PC-9 (cell line): ENCODE results near the gene POLR1D. TPM values are rescaled to one million over a fixed set of nuclear protein-coding genes. Genes with fewer than 3 reads are reported as not detected.

Experiments
- BruUV-seq: library from RNA; stranded (reverse); fragments of 400-500 nt; replicated peaks from 2 replicates; lab custom pipeline; 2021; lab: Mats Ljungman, UMichigan
- CTCF ChIA-PET: fragments of 300-600 bp; sonication (Branson Sonifier 250); formaldehyde crosslinking; loops from one replicate; lab custom pipeline; 2022; ENCODE audit warnings: antibody characterized with exemption; lab: Charles Lee
- POLR2A ChIA-PET: fragments of 300-600 bp; sonication (Branson Sonifier 250); formaldehyde crosslinking; loops from one replicate; lab custom pipeline; 2022; ENCODE audit warnings: antibody characterized with exemption; ENCODE audit not compliant: unreplicated experiment; lab: Charles Lee
- DNase-seq, 2 experiments: peaks; one replicate each; pipeline versions ENCODE4 v3.0.0 to v3.0.0-alpha.2; 2015 to 2022; ENCODE audit warnings: mixed read lengths in 1 of 2
- H2AFZ ChIP-seq: fragments of 200-600 bp; sonication (generic); 2 replicates; pipeline ENCODE4 v1.8.1; 2017; ENCODE audit warnings: antibody characterized with exemption
- H3F3A ChIP-seq: fragments of 200-600 bp; sonication (generic); 2 replicates; pipeline ENCODE4 v1.8.1; 2017; ENCODE audit warnings: antibody characterized with exemption, mild to moderate bottlenecking, low read depth; ENCODE audit not compliant: insufficient read depth
- H3K27ac ChIP-seq: fragments of 200-600 bp; sonication (generic); 2 replicates; pipeline ENCODE4 v1.6.1; 2016; ENCODE audit warnings: mixed run types
- H3K27me3 ChIP-seq: fragments of 200-600 bp; sonication (generic); 2 replicates; pipeline ENCODE4 v1.6.1; 2016; ENCODE audit warnings: low read depth, mixed run types; ENCODE audit not compliant: insufficient read depth
- H3K36me3 ChIP-seq: fragments of 200-600 bp; sonication (generic); 2 replicates; pipeline ENCODE4 v1.6.1; 2016; ENCODE audit warnings: low read depth, mixed run types
- H3K4me1 ChIP-seq: fragments of 200-600 bp; sonication (generic); replicated peaks from 2 replicates; pipeline ENCODE4 v1.6.1; 2016; ENCODE audit warnings: mixed run types; ENCODE audit not compliant: insufficient read depth
- H3K4me2 ChIP-seq: fragments of 200-600 bp; sonication (generic); 2 replicates; pipeline ENCODE4 v1.6.1; 2017; ENCODE audit warnings: mixed run types
- H3K4me3 ChIP-seq: fragments of 200-600 bp; sonication (generic); 2 replicates; pipeline ENCODE4 v1.6.1; 2016; ENCODE audit warnings: mixed run types
- H3K79me2 ChIP-seq: fragments of 200-600 bp; sonication (generic); 2 replicates; pipeline ENCODE4 v1.6.1; 2017; ENCODE audit warnings: low read depth, mixed run types
- H3K9me2 ChIP-seq: fragments of 200-600 bp; sonication (generic); 2 replicates; pipeline ENCODE4 v1.8.1; 2017; ENCODE audit warnings: mild to moderate bottlenecking; ENCODE audit not compliant: insufficient read depth
- H3K9me3 ChIP-seq: fragments of 200-600 bp; sonication (generic); 2 replicates; pipeline ENCODE4 v1.8.1; 2016; ENCODE audit warnings: low read depth; ENCODE audit not compliant: insufficient read depth
- H4K20me1 ChIP-seq: fragments of 200-600 bp; sonication (generic); 2 replicates; pipeline ENCODE4 v1.8.1; 2017; ENCODE audit not compliant: insufficient read depth
- EZH2 ChIP-seq: fragments of 200-600 bp; sonication (generic); IDR thresholded peaks from 2 replicates; pipeline ENCODE4 v1.8.0; 2017; ENCODE audit warnings: antibody characterized with exemption, low read depth
- intact Hi-C: fragments of 100-400 bp; cut with micrococcal nuclease; formaldehyde crosslinking; loops from one replicate; pipeline ENCODE4 v1.10.0; 2022; ENCODE audit not compliant: unreplicated experiment
- total RNA-seq: library from RNA; stranded (reverse); gene quantifications from 2 replicates; pipeline ENCODE4 v1.2.3, GENCODE V29; 2021
- TF ChIP-seq, protein P1 (sequence below): fragments of 200-600 bp; sonication (generic); conservative IDR thresholded peaks from 2 replicates; pipeline ENCODE4 v1.6.1; 2017; ENCODE audit warnings: mixed run types, antibody characterized with exemption, mild to moderate bottlenecking, moderate library complexity

Gene POLR1D
- total RNA-seq, 1 experiment from 2014 or later = 119 TPM

DNA sequence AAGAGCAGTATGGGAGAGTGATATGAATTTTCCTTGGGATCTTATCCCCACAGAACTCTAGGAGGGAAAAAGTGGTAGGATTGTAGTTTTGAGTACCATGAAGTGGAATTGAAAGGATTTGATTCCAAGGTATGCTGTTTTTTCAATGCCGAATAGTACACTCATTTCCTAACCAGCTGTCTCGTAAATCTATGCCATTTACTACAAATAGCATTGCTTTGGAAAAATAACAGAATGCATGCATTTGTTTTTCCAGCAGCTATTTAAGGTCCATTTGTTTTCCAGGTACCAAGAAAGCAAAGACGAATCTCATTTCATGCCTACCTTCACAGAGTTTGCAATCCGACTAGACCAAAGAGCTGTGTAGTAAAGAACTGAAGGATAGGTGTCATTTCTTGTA lies 10.5 kb downstream of the POLR1D start:
- TF ChIP-seq, protein P1, sequence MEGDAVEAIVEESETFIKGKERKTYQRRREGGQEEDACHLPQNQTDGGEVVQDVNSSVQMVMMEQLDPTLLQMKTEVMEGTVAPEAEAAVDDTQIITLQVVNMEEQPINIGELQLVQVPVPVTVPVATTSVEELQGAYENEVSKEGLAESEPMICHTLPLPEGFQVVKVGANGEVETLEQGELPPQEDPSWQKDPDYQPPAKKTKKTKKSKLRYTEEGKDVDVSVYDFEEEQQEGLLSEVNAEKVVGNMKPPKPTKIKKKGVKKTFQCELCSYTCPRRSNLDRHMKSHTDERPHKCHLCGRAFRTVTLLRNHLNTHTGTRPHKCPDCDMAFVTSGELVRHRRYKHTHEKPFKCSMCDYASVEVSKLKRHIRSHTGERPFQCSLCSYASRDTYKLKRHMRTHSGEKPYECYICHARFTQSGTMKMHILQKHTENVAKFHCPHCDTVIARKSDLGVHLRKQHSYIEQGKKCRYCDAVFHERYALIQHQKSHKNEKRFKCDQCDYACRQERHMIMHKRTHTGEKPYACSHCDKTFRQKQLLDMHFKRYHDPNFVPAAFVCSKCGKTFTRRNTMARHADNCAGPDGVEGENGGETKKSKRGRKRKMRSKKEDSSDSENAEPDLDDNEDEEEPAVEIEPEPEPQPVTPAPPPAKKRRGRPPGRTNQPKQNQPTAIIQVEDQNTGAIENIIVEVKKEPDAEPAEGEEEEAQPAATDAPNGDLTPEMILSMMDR = no peak
- no peak for TF ChIP-seq EZH2
- no peaks in the 10 kb centered on the region for H3K27me3 ChIP-seq
- no peak overlapping the region for H3K27ac ChIP-seq
- H4K20me1 ChIP-seq = peaks cover 45% of the 10 kb centered on the region
- BruUV-seq = no TSS peak
- DNase-seq = no peak
- POLR2A ChIA-PET = interaction anchor here (0.5 kb wide), 1 partner anchor 1802 kb away, joined by 3 read pairs; no protein-coding TSS in a partner anchor
- H3K36me3 ChIP-seq = peaks cover 15% of the 10 kb centered on the region; the same call in 1 of the 2 replicates
- CTCF ChIA-PET = no interaction called here
- intact Hi-C loops = no loop called here
- H3K4me1 ChIP-seq = no peaks in the 10 kb centered on the region
- H3K9me3 ChIP-seq = no peaks in the 10 kb centered on the region
- no peak overlapping the region for H2AFZ ChIP-seq
- no peak overlapping the region for H3K4me2 ChIP-seq
- H3K79me2 ChIP-seq = peaks cover 66% of the 10 kb centered on the region
- 0 out of 2 replicates have a peak, but pooled peaks cover 6% of the 10 kb centered on the region for H3F3A ChIP-seq
- no peak overlapping the region for H3K4me3 ChIP-seq
- no peaks in the 10 kb centered on the region for H3K9me2 ChIP-seq

DNA sequence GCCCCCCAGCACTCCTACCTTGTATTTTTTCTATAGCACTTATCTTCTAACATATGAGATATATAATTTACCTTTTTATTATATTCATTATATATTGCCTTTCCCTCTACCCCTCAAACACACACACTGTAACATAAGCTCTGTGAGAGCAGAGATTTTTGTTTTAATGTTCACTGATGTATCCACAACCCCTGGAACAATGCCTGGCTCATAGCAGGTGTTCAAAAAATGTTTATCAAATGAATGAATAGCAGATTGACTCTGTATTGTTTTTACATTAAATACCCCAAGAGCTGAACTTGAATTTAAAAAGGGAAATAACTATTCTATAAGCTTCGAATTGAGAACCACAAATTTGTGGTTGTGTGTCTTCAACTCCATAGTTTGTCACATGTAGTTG lies 11.0 kb downstream of the POLR1D start:
- Histone ChIP-seq H3K36me3 (peaks cover 15% of the 10 kb centered on the region; the same call in 1 of the 2 replicates), H3K4me1 (no peaks in the 10 kb centered on the region), H3K4me3 (no peak overlapping the region), H3F3A (0 out of 2 replicates have a peak, but pooled peaks cover 1% of the 10 kb centered on the region), H4K20me1 (peaks cover 45% of the 10 kb centered on the region), H3K79me2 (peaks cover 63% of the 10 kb centered on the region), H3K9me2 (no peaks in the 10 kb centered on the region), H3K27ac (no peak overlapping the region), H3K9me3 (no peaks in the 10 kb centered on the region), H3K27me3 (no peaks in the 10 kb centered on the region), H2AFZ (no peak overlapping the region), H3K4me2 (no peak overlapping the region)
- CTCF ChIA-PET = no interaction called here
- DNase-seq = no peak
- intact Hi-C loops = no loop called here
- BruUV-seq = no TSS peak
- TF ChIP-seq, protein P1 = no peak
- no peak for TF ChIP-seq EZH2
- POLR2A ChIA-PET = interaction anchor here (0.5 to 0.6 kb wide), 2 partner anchors 56 to 1801 kb away, joined by 3 read pairs; no protein-coding TSS in a partner anchor

DNA sequence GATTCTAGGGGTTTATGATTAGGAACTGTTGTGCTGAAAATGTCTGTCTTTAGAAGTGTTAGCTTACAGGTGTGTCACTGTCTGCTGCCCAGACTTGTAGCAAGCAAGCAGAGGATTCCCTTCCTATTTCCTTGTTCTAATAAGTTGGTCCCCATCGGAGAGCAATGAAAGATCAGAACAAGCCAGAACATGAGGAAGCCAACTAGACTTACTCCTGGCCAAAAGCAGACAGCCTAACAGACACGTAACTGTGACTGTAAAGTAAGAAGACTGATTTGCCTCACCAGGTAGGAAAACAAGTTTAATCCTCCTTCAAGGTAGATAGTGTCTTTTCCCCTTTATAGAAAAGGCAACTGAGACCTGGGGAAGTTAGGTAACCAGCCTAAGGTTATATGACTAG lies 12.5 kb downstream of the POLR1D start:
- Histone ChIP-seq H3K36me3 (0 out of 2 replicates have a peak, but pooled peaks cover 11% of the 10 kb centered on the region), H3K79me2 (peaks cover 61% of the 10 kb centered on the region), H3K27ac (no peak overlapping the region), H3K27me3 (no peaks in the 10 kb centered on the region), H3K4me3 (no peak overlapping the region), H4K20me1 (peaks cover 43% of the 10 kb centered on the region), H3F3A (no peaks in the 10 kb centered on the region), H3K4me2 (no peak overlapping the region), H3K9me3 (no peaks in the 10 kb centered on the region), H3K9me2 (no peaks in the 10 kb centered on the region), H2AFZ (no peak overlapping the region), H3K4me1 (no peaks in the 10 kb centered on the region)
- TF ChIP-seq EZH2 = no peak
- TF ChIP-seq, protein P1 = no peak
- intact Hi-C loops = no loop called here
- no TSS peak for BruUV-seq
- ChIA-PET CTCF (no interaction called here), POLR2A (no interaction called here)
- no peak for DNase-seq
